Activated T-helper 17 cell treated with anti-CD3 and anti-CD28 coated beads, Interleukin-2, amount 50 U/mL, for 72 hours (primary cell): Measurements from ENCODE around the gene LRPAP1. TPM values are rescaled to one million over a fixed set of nuclear protein-coding genes. Genes with fewer than 3 reads are reported as not detected.

Experiments used
- ATAC-seq: fragments of 150-1000 bp; cut with Tn5 transposase; replicated peaks from 2 replicates; pipeline ENCODE4 v1.10.0; 2021; ENCODE audit warnings: mild to moderate bottlenecking, moderate library complexity
- H3K27ac Mint-ChIP-seq: one replicate; pipeline ENCODE4 v1.8.0; 2022; ENCODE audit warnings: mixed read lengths
- H3K27me3 Mint-ChIP-seq: one replicate; pipeline ENCODE4 v1.8.0; 2022; ENCODE audit warnings: mixed read lengths
- H3K36me3 Mint-ChIP-seq: one replicate; pipeline ENCODE4 v1.8.0; 2022; ENCODE audit warnings: low read depth, mild to moderate bottlenecking, mixed read lengths
- H3K4me1 Mint-ChIP-seq: one replicate; pipeline ENCODE4 v1.8.0; 2022; ENCODE audit warnings: mixed read lengths
- H3K4me3 Mint-ChIP-seq: one replicate; pipeline ENCODE4 v1.8.0; 2022; ENCODE audit warnings: mild to moderate bottlenecking, mixed read lengths
- H3K9me3 Mint-ChIP-seq: one replicate; pipeline ENCODE4 v1.8.0; 2022; ENCODE audit warnings: mixed read lengths
- total RNA-seq, 2 donors: library from RNA; stranded (reverse); gene quantifications; one replicate each; pipeline ENCODE4 v1.2.3, GENCODE V29; 2022

The LRPAP1 gene
- total RNA-seq, 2 donors from 2014 or later: 46.9 to 67.5 TPM

DNA sequence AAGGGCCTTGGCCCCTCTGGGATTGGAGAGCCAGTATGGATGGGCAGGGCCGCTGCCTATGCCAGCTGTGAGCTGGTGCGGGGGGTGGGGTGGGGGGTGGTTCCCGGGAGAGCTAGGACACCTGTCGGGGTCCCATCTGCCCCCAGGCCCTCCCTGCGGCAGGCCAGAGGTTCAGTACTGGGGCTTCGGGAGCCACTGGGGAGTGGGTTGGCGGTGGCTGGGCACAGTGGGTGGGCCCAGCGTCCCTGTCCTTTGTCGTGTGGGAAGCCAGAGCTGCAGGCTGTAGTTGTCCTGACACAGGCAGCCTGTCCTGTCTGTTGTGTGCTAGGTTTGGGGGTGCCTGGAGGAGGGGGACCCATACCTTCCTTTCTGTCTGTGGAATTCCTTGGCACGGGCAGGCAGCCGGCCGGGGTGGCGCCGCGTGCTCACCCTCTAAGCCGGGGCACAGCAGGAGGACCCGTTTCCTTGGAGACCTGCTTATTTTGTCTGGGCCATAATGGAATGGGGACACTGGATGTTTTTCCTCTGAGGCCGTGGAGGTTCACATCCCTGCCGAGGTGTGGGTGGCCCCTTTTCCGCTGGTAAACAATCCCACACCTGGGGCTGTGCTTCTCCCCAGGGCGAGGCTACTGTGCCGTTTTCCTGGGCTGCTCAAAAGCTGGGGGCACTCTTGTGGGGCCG lies 54.3 kb downstream of the LRPAP1 start:
- ATAC-seq: no peak
- Mint-ChIP-seq H3K4me1 (no peaks in the 10 kb centered on the region), H3K36me3 (no peaks in the 10 kb centered on the region), H3K9me3 (no peaks in the 10 kb centered on the region), H3K27me3 (peaks cover 5% of the 10 kb centered on the region), H3K4me3 (no peak overlapping the region), H3K27ac (no peak overlapping the region)

DNA sequence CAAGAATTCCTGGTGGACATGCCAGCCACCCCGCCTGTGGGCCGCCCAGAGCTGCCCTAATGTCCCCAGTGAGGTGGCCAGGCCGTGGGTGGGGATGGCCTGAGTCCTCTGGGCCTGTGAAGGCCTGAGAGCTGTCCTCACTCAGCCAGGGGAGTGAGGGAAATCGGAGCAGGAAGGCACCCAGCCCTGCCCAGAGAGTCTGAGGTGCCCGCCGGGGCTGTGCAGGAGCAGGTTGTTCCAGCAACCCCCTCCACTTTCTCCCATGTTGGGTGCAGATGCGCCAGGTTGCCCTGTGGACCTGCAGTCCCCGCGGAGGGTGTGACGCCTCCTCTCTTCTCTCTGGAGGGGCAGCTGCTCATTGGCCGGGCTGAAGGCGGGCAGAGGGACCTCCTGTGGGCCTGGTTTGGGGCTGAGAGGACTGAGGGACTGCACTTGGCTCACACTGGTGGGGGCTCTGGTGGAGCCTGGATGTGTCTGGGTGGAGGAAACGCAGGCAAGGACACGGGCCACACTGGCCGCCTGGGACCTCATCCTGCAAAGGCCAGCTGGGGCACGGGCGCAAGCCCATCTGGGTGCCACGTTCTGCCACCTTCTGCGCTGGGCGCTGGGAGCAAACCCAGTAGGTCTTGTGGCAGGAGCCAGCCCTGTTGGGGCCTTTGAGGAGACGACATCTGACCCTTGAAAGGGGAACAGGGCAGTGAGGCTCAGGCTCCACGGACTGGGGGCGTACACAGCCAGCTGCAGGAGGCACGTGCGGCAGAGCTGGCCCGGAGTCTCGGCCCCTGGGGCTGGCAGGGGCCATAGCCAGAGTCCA lies 55.1 kb downstream of the LRPAP1 start:
- no peak overlapping the region for H3K27ac Mint-ChIP-seq
- peaks cover 5% of the 10 kb centered on the region for H3K27me3 Mint-ChIP-seq
- no peaks in the 10 kb centered on the region for H3K36me3 Mint-ChIP-seq
- H3K4me1 Mint-ChIP-seq: no peaks in the 10 kb centered on the region
- no peaks in the 10 kb centered on the region for H3K9me3 Mint-ChIP-seq
- no peak overlapping the region for H3K4me3 Mint-ChIP-seq
- no peak for ATAC-seq

DNA sequence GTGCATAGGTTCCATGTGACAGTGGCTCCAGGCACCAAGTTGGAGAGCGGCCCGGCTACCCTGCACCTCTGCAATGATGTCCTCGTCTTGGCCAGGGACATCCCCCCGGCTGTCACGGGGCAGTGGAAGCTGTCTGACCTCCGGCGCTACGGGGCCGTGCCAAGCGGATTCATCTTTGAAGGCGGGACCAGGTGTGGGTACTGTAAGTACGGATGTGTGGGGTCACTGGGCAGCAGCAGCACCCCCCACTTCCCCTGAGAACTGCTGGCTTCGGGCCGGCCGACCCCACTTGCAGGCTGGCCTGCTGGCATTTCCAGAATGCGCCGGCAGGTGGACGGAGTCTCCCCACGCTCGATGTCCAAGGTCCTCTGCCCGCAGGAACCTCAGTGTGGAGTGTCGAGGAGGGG lies 55.9 kb downstream of the LRPAP1 start:
- no peaks in the 10 kb centered on the region for H3K4me1 Mint-ChIP-seq
- no peak overlapping the region for H3K4me3 Mint-ChIP-seq
- no peaks in the 10 kb centered on the region for H3K36me3 Mint-ChIP-seq
- H3K9me3 Mint-ChIP-seq: no peaks in the 10 kb centered on the region
- H3K27ac Mint-ChIP-seq: no peak overlapping the region
- ATAC-seq: no peak
- peaks cover 5% of the 10 kb centered on the region for H3K27me3 Mint-ChIP-seq

DNA sequence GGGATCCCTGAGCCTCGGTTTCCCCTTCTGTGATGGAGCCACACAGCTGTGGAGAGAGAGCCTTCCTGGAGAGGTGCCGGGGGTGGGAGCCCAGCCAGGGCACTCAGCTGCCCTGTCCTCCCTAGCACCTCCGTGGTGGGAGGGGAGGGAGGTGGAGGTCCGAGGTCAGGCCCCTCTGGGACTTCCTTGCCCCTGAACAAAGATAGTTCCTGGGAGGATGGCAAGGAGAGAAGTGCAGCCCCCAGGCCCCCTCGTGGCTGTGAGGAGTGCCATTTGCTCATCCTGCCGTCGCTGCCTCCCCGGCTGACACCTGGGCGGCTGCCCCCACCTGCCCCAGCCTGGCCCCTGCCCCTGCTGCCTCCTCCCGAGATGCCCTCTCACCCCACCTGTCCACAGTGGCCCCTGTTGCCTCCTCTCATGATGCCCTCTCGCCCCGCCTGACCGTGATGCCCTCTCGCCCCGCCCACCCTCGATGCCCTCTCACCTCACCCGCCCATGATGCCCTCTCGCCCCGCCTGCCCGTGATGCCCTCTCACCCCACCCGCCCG lies 56.4 kb downstream of the LRPAP1 start:
- Mint-ChIP-seq H3K9me3 (no peaks in the 10 kb centered on the region), H3K27ac (no peak overlapping the region), H3K27me3 (no peaks in the 10 kb centered on the region), H3K4me1 (no peaks in the 10 kb centered on the region), H3K36me3 (no peaks in the 10 kb centered on the region), H3K4me3 (no peak overlapping the region)
- no peak for ATAC-seq

DNA sequence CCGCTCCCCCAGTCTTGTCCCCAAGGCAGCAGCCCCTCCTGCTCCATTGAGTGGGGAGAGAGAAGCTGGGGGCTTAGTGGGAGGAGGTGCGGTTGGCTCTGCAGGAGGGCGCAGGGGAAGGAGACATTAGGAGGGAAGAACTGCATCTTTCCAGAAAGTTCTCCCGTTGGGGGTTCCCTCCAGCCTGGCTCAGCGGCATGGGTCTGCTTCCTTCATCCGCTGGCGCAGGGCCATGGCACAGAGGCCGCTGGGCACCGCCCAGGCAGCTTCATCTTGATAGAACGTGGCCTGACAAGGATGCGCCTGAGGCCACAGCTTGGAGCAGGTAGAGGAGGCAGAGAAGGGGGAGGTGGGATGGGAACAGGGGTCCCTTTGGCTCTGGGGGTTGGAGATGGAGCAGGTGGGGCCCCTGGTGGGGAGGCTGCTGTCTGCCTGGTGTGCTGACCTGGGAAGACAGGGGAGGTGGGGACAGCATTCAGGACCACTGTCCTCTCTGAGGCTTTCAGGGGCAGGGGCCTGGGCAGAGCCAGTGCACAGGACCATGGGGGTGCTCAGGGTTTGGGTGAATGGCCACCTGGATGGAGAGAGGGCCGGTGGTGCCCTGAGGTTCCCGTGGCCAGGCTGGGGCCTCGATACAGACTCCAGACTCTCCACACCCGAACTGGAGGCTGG lies 57.0 kb downstream of the LRPAP1 start:
- Mint-ChIP-seq H3K27ac (no peak overlapping the region), H3K36me3 (no peaks in the 10 kb centered on the region), H3K4me1 (no peaks in the 10 kb centered on the region), H3K27me3 (no peaks in the 10 kb centered on the region), H3K4me3 (no peak overlapping the region), H3K9me3 (no peaks in the 10 kb centered on the region)
- no peak for ATAC-seq

DNA sequence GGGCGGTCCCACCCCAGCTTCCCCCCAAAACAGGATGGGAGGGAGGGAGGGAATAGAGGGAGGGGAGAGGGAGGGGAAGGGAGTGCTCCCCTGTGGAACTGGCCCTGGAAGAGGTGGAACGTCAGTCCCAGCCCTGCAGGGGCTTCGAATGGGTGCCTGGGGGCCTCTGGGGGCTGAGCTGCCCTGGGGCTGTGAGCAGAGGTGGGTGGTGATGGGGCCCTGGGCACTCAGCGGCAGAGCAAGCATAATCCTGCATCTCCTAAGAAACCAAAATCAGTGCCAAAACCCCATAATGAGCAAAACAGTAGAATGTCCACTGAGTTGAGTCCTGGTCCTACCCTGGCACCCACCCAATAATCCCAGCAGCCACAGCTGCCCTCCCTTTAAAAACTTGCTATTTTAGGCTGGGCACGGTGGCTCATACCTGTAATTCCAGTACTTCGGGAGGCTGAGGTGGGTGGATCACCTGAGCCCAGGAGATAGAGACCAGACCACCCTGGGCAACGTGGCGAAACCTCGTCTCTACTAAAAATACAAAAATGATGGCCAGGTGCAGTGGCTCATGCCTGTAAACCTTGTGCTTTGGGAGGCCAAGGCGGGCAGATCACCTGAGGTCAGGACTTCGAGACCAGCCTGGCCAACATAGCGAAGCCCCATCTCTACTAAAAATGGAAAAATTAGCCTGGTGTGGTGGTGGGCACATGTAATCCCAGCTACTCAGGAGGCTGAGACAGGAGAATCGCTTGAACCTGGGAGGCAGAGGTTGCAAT lies 58.0 kb downstream of the LRPAP1 start:
- Mint-ChIP-seq H3K36me3 (no peaks in the 10 kb centered on the region), H3K4me3 (no peak overlapping the region), H3K27ac (no peak overlapping the region), H3K4me1 (no peaks in the 10 kb centered on the region), H3K27me3 (no peaks in the 10 kb centered on the region), H3K9me3 (no peaks in the 10 kb centered on the region)
- ATAC-seq: no peak

DNA sequence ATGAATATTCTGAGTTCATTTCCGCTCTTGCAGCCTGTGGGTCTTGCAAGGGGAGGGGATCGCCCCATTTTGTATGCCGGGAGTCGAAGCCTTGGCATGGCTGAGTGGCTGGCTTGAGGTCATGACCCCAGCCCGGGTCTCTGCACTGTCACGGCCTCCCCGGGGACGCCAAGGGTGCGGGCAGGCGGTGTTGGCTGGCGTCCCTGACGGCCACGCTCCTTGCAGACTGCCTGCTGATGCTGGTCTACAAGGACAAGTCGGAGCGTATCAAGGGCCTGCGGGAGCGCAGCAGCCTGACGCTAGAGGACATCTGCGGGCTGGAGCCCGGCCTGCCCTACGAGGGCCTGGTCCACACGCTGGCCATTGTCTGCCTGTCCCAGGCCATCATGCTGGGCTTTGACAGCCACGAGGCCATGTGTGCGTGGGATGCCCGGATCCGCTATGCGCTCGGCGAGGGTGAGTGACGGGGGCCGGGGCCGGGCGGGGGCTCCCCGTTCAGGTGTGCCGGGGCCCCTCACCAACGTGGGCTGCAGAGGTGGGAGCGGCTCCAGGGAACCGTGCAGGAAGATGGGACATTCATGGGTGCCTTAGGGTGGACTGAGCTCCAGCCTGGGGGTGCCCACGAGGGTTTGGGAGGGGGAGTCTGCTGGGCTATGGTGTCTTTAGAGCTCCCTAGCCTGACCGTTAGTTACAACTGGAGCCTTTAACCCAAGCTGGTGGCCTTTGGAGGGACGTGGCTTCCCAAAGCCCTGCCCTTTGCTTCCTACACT lies 58.9 kb downstream of the LRPAP1 start:
- ATAC-seq: no peak
- H3K9me3 Mint-ChIP-seq: no peaks in the 10 kb centered on the region
- no peaks in the 10 kb centered on the region for H3K36me3 Mint-ChIP-seq
- H3K4me1 Mint-ChIP-seq: no peaks in the 10 kb centered on the region
- H3K27me3 Mint-ChIP-seq: no peaks in the 10 kb centered on the region
- no peak overlapping the region for H3K4me3 Mint-ChIP-seq
- H3K27ac Mint-ChIP-seq: no peak overlapping the region

DNA sequence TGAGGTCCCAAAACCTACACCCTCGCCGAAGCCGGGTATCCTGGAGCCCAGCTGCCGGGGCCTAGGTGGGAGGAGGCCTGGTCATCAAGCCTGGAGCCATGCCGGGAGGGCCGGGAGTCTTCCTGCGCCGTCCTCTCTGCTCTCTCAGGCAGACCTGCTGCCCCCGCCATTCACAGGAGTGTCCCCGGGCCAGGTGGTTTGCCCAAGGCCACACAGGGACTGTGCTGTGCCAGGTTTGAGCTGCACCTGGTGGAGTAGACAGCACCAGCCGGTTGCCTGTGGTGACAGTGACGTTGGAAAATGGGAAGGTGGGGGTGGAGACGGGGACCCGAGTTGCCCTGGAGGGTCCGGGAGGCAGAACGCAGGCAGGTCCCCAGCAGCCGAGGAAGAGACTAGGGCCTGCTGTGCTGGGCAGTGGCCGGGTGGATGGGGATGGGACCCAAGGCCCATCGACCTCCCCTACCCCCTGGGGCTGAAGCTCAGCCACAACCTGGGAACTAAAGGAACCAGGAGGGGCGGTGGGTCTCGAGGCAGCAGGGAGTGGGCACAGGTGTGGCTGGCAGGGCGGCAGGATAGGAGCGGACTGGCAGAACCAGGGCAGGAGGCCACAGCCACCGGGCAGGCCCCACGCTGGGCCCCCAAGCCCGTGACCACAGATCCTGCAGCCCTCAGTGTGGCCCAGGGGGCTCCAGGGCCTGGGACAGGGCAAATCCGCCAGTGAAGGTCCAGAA lies 59.6 kb downstream of the LRPAP1 start:
- ATAC-seq: no peak

DNA sequence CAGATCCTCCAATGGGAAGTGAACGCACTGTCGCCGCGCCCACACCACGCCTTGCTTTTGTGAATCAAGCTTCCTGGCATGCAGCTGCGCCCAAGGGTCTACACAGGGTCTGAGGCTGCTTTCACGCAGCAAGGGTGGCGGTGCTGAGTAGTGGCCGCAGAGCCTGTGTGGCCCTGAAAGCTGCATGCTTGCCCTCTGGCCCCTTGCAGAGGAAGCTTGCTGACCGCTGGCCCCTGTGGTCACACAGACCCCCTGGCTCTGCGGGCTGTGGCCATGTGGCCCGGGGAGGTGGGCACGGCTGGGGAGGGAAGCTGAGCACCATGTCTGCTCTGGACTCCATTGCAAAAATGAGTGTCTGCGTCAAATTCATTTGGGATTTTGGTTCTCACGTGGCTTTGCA lies 60.3 kb downstream of the LRPAP1 start:
- no peaks in the 10 kb centered on the region for H3K27me3 Mint-ChIP-seq
- no peaks in the 10 kb centered on the region for H3K4me1 Mint-ChIP-seq
- no peak overlapping the region for H3K4me3 Mint-ChIP-seq
- no peak overlapping the region for H3K27ac Mint-ChIP-seq
- no peaks in the 10 kb centered on the region for H3K9me3 Mint-ChIP-seq
- no peak for ATAC-seq
- H3K36me3 Mint-ChIP-seq: no peaks in the 10 kb centered on the region

More for the DNA sequence above, 59.6 kb downstream of the LRPAP1 start:
- no peaks in the 10 kb centered on the region for H3K36me3 Mint-ChIP-seq
- no peak overlapping the region for H3K4me3 Mint-ChIP-seq
- H3K27me3 Mint-ChIP-seq: no peaks in the 10 kb centered on the region
- H3K9me3 Mint-ChIP-seq: no peaks in the 10 kb centered on the region
- H3K27ac Mint-ChIP-seq: no peak overlapping the region
- H3K4me1 Mint-ChIP-seq: no peaks in the 10 kb centered on the region

DNA sequence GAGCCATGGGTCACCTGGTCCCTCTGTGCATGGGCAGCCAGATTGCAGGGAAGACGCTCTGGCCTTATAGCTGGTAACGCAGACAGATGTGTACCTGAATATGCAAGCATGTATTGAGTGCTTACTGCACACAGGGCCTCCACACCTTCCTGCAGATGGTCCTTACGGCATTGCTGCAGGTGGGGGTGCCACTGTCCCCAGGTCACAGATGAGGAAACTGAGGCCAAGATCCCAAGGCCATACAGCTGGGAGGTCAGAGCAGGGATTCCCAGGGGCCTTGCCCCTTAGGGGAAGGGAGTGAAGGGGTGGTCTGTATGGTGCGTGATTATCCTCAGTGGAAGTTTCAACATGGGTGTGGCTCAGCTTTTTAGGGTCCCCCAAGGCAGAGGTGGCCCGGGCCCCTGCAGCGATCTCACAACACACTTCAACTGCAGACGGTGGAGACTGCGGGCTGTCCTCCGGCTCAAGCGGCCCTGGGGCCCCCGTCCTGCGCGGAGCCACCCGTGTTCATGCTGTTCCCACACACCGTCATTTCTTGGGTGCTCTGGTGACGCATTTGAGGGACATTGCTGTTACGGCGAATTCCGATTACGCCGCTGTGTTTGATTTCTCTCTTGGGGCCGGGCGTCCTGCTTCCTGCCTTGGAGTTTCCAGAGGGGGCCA lies 61.0 kb downstream of the LRPAP1 start:
- Mint-ChIP-seq H3K27me3 (no peaks in the 10 kb centered on the region), H3K4me3 (no peak overlapping the region)

DNA sequence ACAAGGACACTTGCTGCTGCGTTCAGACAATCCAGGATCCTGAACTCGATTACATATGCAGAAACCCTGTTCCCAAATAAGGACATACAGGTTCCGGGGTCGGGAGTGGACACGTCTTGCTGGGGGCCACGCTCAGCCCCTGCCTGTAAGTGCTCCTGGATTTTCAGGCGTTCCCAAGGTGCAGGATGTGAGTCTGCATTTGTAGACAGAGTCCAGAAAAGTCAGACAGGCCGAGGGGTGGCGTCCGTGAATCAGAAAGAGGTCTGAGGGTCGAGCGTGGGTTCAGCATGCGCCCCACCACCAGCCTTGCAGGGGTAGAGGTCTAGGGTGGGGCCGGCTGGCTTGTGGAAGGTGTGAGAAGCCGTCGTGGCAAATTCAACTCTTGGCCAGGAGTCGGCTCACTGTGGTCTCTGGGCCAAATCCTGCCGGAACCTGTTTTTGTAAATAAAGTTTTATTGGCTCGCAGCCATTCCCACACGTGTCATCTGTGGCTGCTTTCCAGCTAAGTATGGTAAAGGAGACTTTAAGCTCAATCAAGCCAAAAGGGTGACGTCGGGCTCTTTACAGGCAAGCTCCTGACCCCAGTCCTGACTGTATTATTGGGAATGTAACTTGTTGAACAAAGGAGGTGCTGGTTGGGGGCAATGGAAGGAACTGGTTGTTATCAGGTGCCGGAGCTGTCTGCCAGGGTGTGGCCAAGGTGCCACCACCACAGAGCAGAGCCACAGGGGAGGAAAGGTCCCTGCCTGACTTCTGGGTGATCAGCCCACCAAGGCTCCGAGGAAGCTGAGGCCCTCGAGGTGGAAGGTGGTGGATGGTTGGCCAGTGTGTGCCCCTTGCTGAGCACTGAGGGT lies 61.8 kb downstream of the LRPAP1 start:
- Mint-ChIP-seq H3K9me3 (no peaks in the 10 kb centered on the region), H3K4me3 (no peak overlapping the region), H3K27me3 (no peaks in the 10 kb centered on the region), H3K27ac (no peak overlapping the region), H3K4me1 (no peaks in the 10 kb centered on the region), H3K36me3 (no peaks in the 10 kb centered on the region)
- no peak for ATAC-seq

More for the DNA sequence above, 61.0 kb downstream of the LRPAP1 start:
- no peaks in the 10 kb centered on the region for H3K9me3 Mint-ChIP-seq
- no peak overlapping the region for H3K27ac Mint-ChIP-seq
- H3K36me3 Mint-ChIP-seq: no peaks in the 10 kb centered on the region
- H3K4me1 Mint-ChIP-seq: no peaks in the 10 kb centered on the region
- no peak for ATAC-seq
